ENCODE results near the gene MAN1C1.

GRCh38 chr1:25818569-25818968 is 202.0 kb downstream of the MAN1C1 start:
- TF ChIP-seq RCOR1 (IDR thresholded peaks at IDR 0.05; ENCODE audit: low read length), result no peak
- TF ChIP-seq USF1 (IDR thresholded peaks at IDR 0.05; ENCODE audit: borderline replicate concordance, low read depth), result no peak
- TF ChIP-seq EZH2phosphoT487 (IDR thresholded peaks at IDR 0.05; ENCODE audit: borderline replicate concordance, low read depth), result no peak
- TF ChIP-seq CTCF (IDR thresholded peaks at IDR 0.05), result no peak
- no peak for TF ChIP-seq YY1 (IDR thresholded peaks at IDR 0.05; ENCODE audit: low read depth)
- no peak for TF ChIP-seq TEAD4 (IDR thresholded peaks at IDR 0.05; ENCODE audit: borderline replicate concordance, insufficient read depth)
- no peak for TF ChIP-seq ZBTB33 (IDR thresholded peaks at IDR 0.05; ENCODE audit: borderline replicate concordance, low read depth)
